Aorta (tissue), 5 donors: Measurements from ENCODE around the gene SLC9A7. TPM values are rescaled to one million over a fixed set of nuclear protein-coding genes. Genes with fewer than 3 reads are reported as not detected.
"Not testable (repeated sequence)": the region's sequence is repeated elsewhere in the genome, so short reads cannot be mapped to it uniquely, and the experiment has no call there.

Source experiments
- ATAC-seq: fragments of 200-7000 bp; cut with Tn5 transposase; one replicate; pipeline ENCODE4 v1.9.1; 2022; ENCODE audit warnings: moderate library complexity; ENCODE audit not compliant: low FRiP score
- DNase-seq, 2 donors: peaks; one replicate each; pipeline ENCODE4 v3.0.0-alpha.2; 2020
- H3K27ac ChIP-seq, 2 donors: one replicate each; pipeline ENCODE4 v1.5.1; 2013; ENCODE audit warnings: low read length in 2 of 2, mild to moderate bottlenecking in 2 of 2, moderate library complexity in 2 of 2, control low read depth in 1 of 2, inconsistent platforms in 1 of 2, low read depth in 1 of 2
- H3K27me3 ChIP-seq, 2 donors: one replicate each; pipeline ENCODE4 v1.6.1; 2013; ENCODE audit warnings: control low read depth in 1 of 2, low read length in 1 of 2, mild to moderate bottlenecking in 1 of 2, moderate library complexity in 1 of 2; ENCODE audit not compliant: insufficient read depth in 2 of 2, control insufficient read depth in 1 of 2
- H3K36me3 ChIP-seq, 2 donors: one replicate each; pipeline ENCODE4 v1.6.1; 2013; ENCODE audit warnings: control low read depth in 1 of 2, low read length in 1 of 2, mild to moderate bottlenecking in 1 of 2; ENCODE audit not compliant: insufficient read depth in 2 of 2, control insufficient read depth in 1 of 2
- H3K4me1 ChIP-seq, 2 donors: one replicate each; pipeline ENCODE4 v1.6.1; 2013; ENCODE audit warnings: low read length in 2 of 2, control low read depth in 1 of 2, mild to moderate bottlenecking in 1 of 2, moderate library complexity in 1 of 2; ENCODE audit not compliant: insufficient read depth in 2 of 2, control insufficient read depth in 1 of 2
- H3K4me3 ChIP-seq, 2 donors: one replicate each; pipeline ENCODE4 v1.5.1; 2013; ENCODE audit warnings: low read length in 2 of 2, control low read depth in 1 of 2, mild to moderate bottlenecking in 1 of 2
- H3K9me3 ChIP-seq: one replicate; pipeline ENCODE4 v1.6.1; 2013; ENCODE audit warnings: mild to moderate bottlenecking, low read length; ENCODE audit not compliant: control insufficient read depth
- WGBS, 2 donors: extraction: QIAGEN DNeasy Blood & Tissue Kit; methylation state at CpG; one replicate each; pipeline ENCODE4 v1.1.7; 2013; 5-methylcytosine and 5-hydroxymethylcytosine counted together
- intact Hi-C, 2 donors: fragments of 100-400 bp; cut with DNase I; formaldehyde crosslinking; loops; one replicate each; pipeline versions ENCODE4 v1.14.2 to v1.15.0; 2022
- polyA plus RNA-seq, 2 donors: library from polyadenylated mRNA; stranded (reverse); fragments of 200-250 nt; gene quantifications; one replicate each; pipeline ENCODE4 v1.2.3, GENCODE V29; 2013
- total RNA-seq, 2 donors: library from RNA; stranded (reverse); fragmentation: NEBNext Ultra II Directional; extraction: Animal tissue kit (Norgen Biotek cat#: 25700); gene quantifications; one replicate each; pipeline ENCODE4 v1.2.1, GENCODE V29; 2021
- donor health status: healthy with polysubstance abuse.
- donor health status: Bipolar disorder and iron deficiency.
- donor health status: DM: no; HTN: no; CAD: no.
- donor health status: DM: no; HTN: no; CAD: no.
- donor health status: DM: yes; HTN: yes; CAD: no.

The SLC9A7 gene
- total and polyA plus RNA-seq, 4 donors = 0.33 to 3.0 (median 1.4) TPM

- intact Hi-C loops = no loop called here
- H3K27ac ChIP-seq = no peak overlapping the region
- H3K27me3 ChIP-seq = no peaks in the 10 kb centered on the region
- DNase-seq (no peak), ATAC-seq (no peak)
- H3K4me1 ChIP-seq = no peaks in the 10 kb centered on the region
- WGBS, 2 donors = 36 to 50% methylated on average over 1 of the region's 1 CpG
- H3K4me3 ChIP-seq = no peak overlapping the region
- no peaks in the 10 kb centered on the region for H3K36me3 ChIP-seq
- no peaks in the 10 kb centered on the region for H3K9me3 ChIP-seq
These were observed 19.2 kb downstream of the SLC9A7 start for GRCh38 chrX:46739736-46740135.

GRCh38 chrX:46737462-46737861 lies 21.5 kb downstream of the SLC9A7 start:
- WGBS, 2 donors = 10 to 28% methylated on average over 2 of the region's 2 CpGs
- H3K9me3 ChIP-seq = no peaks in the 10 kb centered on the region
- no peak for DNase-seq
- H3K27ac ChIP-seq = no peak overlapping the region
- H3K4me3 ChIP-seq = no peak overlapping the region
- no peaks in the 10 kb centered on the region for H3K36me3 ChIP-seq
- no peaks in the 10 kb centered on the region for H3K4me1 ChIP-seq
- intact Hi-C loops = no loop called here
- no peaks in the 10 kb centered on the region for H3K27me3 ChIP-seq
- no peak for ATAC-seq

GRCh38 chrX:46737041-46737440 lies 21.9 kb downstream of the SLC9A7 start:
- Histone ChIP-seq H3K36me3 (no peaks in the 10 kb centered on the region), H3K4me3 (no peak overlapping the region), H3K27me3 (no peaks in the 10 kb centered on the region), H3K27ac (no peak overlapping the region), H3K9me3 (no peaks in the 10 kb centered on the region), H3K4me1 (no peaks in the 10 kb centered on the region)
- intact Hi-C loops = no loop called here
- no peak for ATAC-seq
- no peak for DNase-seq

- WGBS, 2 donors = 61 to 82% methylated on average over 2 of the region's 2 CpGs
- H3K27me3 ChIP-seq = no peaks in the 10 kb centered on the region
- ATAC-seq (no peak), DNase-seq (no peak)
- no peak overlapping the region for H3K4me3 ChIP-seq
- H3K4me1 ChIP-seq = no peaks in the 10 kb centered on the region
- intact Hi-C loops = no loop called here
- no peak overlapping the region for H3K27ac ChIP-seq
- no peaks in the 10 kb centered on the region for H3K9me3 ChIP-seq
- H3K36me3 ChIP-seq = no peaks in the 10 kb centered on the region
These were observed 23.3 kb downstream of the SLC9A7 start for GRCh38 chrX:46735622-46736021.

- Histone ChIP-seq H3K36me3 (no peaks in the 10 kb centered on the region), H3K27ac (no peak overlapping the region), H3K9me3 (no peaks in the 10 kb centered on the region), H3K27me3 (no peaks in the 10 kb centered on the region), H3K4me3 (no peak overlapping the region), H3K4me1 (no peaks in the 10 kb centered on the region)
- DNase-seq (no peak), ATAC-seq (no peak)
- WGBS, 2 donors = 23 to 77% methylated on average over 1 of the region's 1 CpG
- intact Hi-C loops = no loop called here
These were observed 25.7 kb downstream of the SLC9A7 start for GRCh38 chrX:46733226-46733625.

- Histone ChIP-seq H3K9me3 (no peaks in the 10 kb centered on the region), H3K36me3 (no peaks in the 10 kb centered on the region), H3K4me1 (no peaks in the 10 kb centered on the region), H3K4me3 (no peak overlapping the region), H3K27ac (no peak overlapping the region), H3K27me3 (no peaks in the 10 kb centered on the region)
- WGBS, 2 donors = 44 to 48% methylated on average over 1 of the region's 1 CpG
- DNase-seq (no peak), ATAC-seq (no peak)
- intact Hi-C loops = no loop called here
These were observed 28.2 kb downstream of the SLC9A7 start for GRCh38 chrX:46730765-46731164.

- 60 to 61% methylated on average over 5 of the region's 5 CpGs for WGBS, 2 donors
- ATAC-seq (no peak), DNase-seq (no peak)
These were observed 31.5 kb downstream of the SLC9A7 start for GRCh38 chrX:46727441-46727840.

GRCh38 chrX:46723569-46723927 lies 35.4 kb downstream of the SLC9A7 start:
- H3K27ac ChIP-seq, intact Hi-C loops, H3K9me3 ChIP-seq, H3K4me3 ChIP-seq, H3K4me1 ChIP-seq, H3K36me3 ChIP-seq, ATAC-seq, H3K27me3 ChIP-seq, DNase-seq: not testable (repeated sequence)
- 82 to 96% methylated on average over 3 of the region's 3 CpGs for WGBS, 2 donors

More at GRCh38 chrX:46727441-46727840, 31.5 kb downstream of the SLC9A7 start:
- Histone ChIP-seq H3K4me3 (no peak overlapping the region), H3K27me3 (no peaks in the 10 kb centered on the region), H3K9me3 (no peaks in the 10 kb centered on the region), H3K27ac (no peak overlapping the region), H3K36me3 (no peaks in the 10 kb centered on the region), H3K4me1 (no peaks in the 10 kb centered on the region)
- intact Hi-C loops = no loop called here

- 82 to 83% methylated on average over 7 of the region's 7 CpGs for WGBS, 2 donors
These were observed 36.0 kb downstream of the SLC9A7 start for GRCh38 chrX:46722742-46723568.

More at GRCh38 chrX:46722742-46723568, 36.0 kb downstream of the SLC9A7 start:
- DNase-seq (no peak), ATAC-seq (no peak)
- Histone ChIP-seq H3K27ac (no peak overlapping the region), H3K36me3 (no peaks in the 10 kb centered on the region), H3K9me3 (no peaks in the 10 kb centered on the region), H3K4me1 (no peaks in the 10 kb centered on the region), H3K27me3 (no peaks in the 10 kb centered on the region), H3K4me3 (no peak overlapping the region)
- intact Hi-C loops = no loop called here
